CD14-positive monocyte (primary cell): Measurements from ENCODE around the gene OR2T27. TPM values are rescaled to one million over a fixed set of nuclear protein-coding genes. Genes with fewer than 3 reads are reported as not detected.

Experiments
- DNase-seq, 3 donors: peaks; one replicate each; pipeline ENCODE4 v3.0.0-alpha.2; 2011 to 2022
- H2AFZ ChIP-seq: 2 replicates; pipeline ENCODE4 v1.6.0; 2012; ENCODE audit warnings: mild to moderate bottlenecking, low read depth, low read length, inconsistent platforms; ENCODE audit not compliant: insufficient read depth, poor library complexity, severe bottlenecking
- H3K27ac ChIP-seq, 2 donors: 1 replicate in 1 of 2; 2 replicates in 1 of 2; pipeline ENCODE4 v1.5.1; 2012 to 2013; ENCODE audit warnings: low read length in 2 of 2, control low read depth in 1 of 2, inconsistent platforms in 1 of 2, low read depth in 1 of 2, mild to moderate bottlenecking in 1 of 2
- H3K27me3 ChIP-seq, 2 donors: one replicate each; pipeline versions ENCODE4 v1.6.0 to v1.6.1; 2011 to 2013; ENCODE audit warnings: low read length in 2 of 2; ENCODE audit not compliant: control insufficient read depth in 2 of 2, insufficient read depth in 2 of 2
- H3K36me3 ChIP-seq, 2 donors: replicated peaks in 1 of 2; 1 replicate in 1 of 2; 2 replicates in 1 of 2; pipeline versions ENCODE4 v1.5.1 to v1.6.1; 2012 to 2013; ENCODE audit warnings: low read length in 2 of 2, control low read depth in 1 of 2, inconsistent platforms in 1 of 2, mild to moderate bottlenecking in 1 of 2; ENCODE audit not compliant: insufficient read depth in 2 of 2, control insufficient read depth in 1 of 2
- H3K4me1 ChIP-seq, 2 donors: 1 replicate in 1 of 2; 2 replicates in 1 of 2; pipeline versions ENCODE4 v1.5.1 to v1.6.1; 2012 to 2013; ENCODE audit warnings: low read length in 2 of 2, control low read depth in 1 of 2, inconsistent platforms in 1 of 2, mild to moderate bottlenecking in 1 of 2, moderate library complexity in 1 of 2; ENCODE audit not compliant: insufficient read depth in 2 of 2, control insufficient read depth in 1 of 2
- H3K4me2 ChIP-seq: replicated peaks from 2 replicates; pipeline ENCODE3; 2012; ENCODE audit warnings: low read length, moderate library complexity, mild to moderate bottlenecking; ENCODE audit not compliant: poor library complexity, severe bottlenecking; ENCODE audit errors: extremely low read depth
- H3K4me3 ChIP-seq, 3 experiments: fragments of 200-600 bp in 1 of 3; sonication (generic) in 1 of 3; replicated peaks in 1 of 3; 1 replicate in 2 of 3; 2 replicates in 1 of 3; pipeline ENCODE4 v1.5.1; 2011 to 2013; ENCODE audit warnings: low read length in 3 of 3, mild to moderate bottlenecking in 3 of 3, control low read depth in 2 of 3, low read depth in 2 of 3, inconsistent platforms in 1 of 3, moderate library complexity in 1 of 3
- H3K79me2 ChIP-seq: 2 replicates; pipeline ENCODE4 v1.6.0; 2012; ENCODE audit warnings: mild to moderate bottlenecking, control low read depth, inconsistent platforms, low read length, moderate library complexity; ENCODE audit not compliant: insufficient read depth
- H3K9ac ChIP-seq: 2 replicates; pipeline ENCODE4 v1.6.0; 2017; ENCODE audit warnings: low read length, mild to moderate bottlenecking; ENCODE audit not compliant: insufficient read depth, poor library complexity, severe bottlenecking
- H3K9me3 ChIP-seq, 2 donors: replicated peaks in 1 of 2; 1 replicate in 1 of 2; 2 replicates in 1 of 2; pipeline versions ENCODE4 v1.5.1 to v1.6.1; 2012 to 2013; ENCODE audit warnings: low read length in 2 of 2, control low read depth in 1 of 2; ENCODE audit not compliant: control insufficient read depth in 1 of 2, insufficient read depth in 1 of 2
- H4K20me1 ChIP-seq: 2 replicates; pipeline ENCODE4 v1.6.0; 2012; ENCODE audit warnings: mild to moderate bottlenecking, low read length, control low read depth, moderate library complexity; ENCODE audit not compliant: insufficient read depth
- H3K27ac Mint-ChIP-seq, 7 donors: one replicate each; pipeline ENCODE4 v1.8.0; 2020; ENCODE audit warnings: mild to moderate bottlenecking in 7 of 7, mixed read lengths in 7 of 7, moderate library complexity in 6 of 7, inconsistent platforms in 2 of 7
- H3K27me3 Mint-ChIP-seq, 3 donors: one replicate each; pipeline ENCODE4 v1.8.0; 2021 to 2022; ENCODE audit warnings: low read depth in 3 of 3, mild to moderate bottlenecking in 3 of 3, mixed read lengths in 3 of 3, moderate library complexity in 3 of 3, inconsistent platforms in 1 of 3
- H3K36me3 Mint-ChIP-seq, 2 donors: one replicate each; pipeline ENCODE4 v1.8.0; 2020; ENCODE audit warnings: mixed read lengths in 2 of 2, inconsistent platforms in 1 of 2, mild to moderate bottlenecking in 1 of 2
- H3K4me1 Mint-ChIP-seq: one replicate; pipeline ENCODE4 v1.8.0; 2020; ENCODE audit warnings: mild to moderate bottlenecking, mixed read lengths
- H3K4me3 Mint-ChIP-seq, 2 donors: one replicate each; pipeline ENCODE4 v1.8.0; 2020; ENCODE audit warnings: mild to moderate bottlenecking in 2 of 2, mixed read lengths in 2 of 2, moderate library complexity in 1 of 2
- H3K9me3 Mint-ChIP-seq, 7 donors: one replicate each; pipeline ENCODE4 v1.8.0; 2020 to 2022; ENCODE audit warnings: mixed read lengths in 7 of 7, mild to moderate bottlenecking in 6 of 7, moderate library complexity in 6 of 7, inconsistent platforms in 2 of 7
- WGBS: methylation state at CpG from one replicate; pipeline ENCODE4 v1.1.5; 2013; ENCODE audit warnings: missing lambda C conversion rate; ENCODE audit not compliant: insufficient coverage; 5-methylcytosine and 5-hydroxymethylcytosine counted together
- intact Hi-C, 2 donors: fragments of 100-400 bp; cut with micrococcal nuclease; formaldehyde crosslinking; loops; one replicate each; pipeline versions ENCODE4 v1.15.0 to v1.15.1; 2023
- polyA plus RNA-seq, 3 donors: library from polyadenylated mRNA; depleted of rRNA in 1 of 3; unstranded in 2 of 3; stranded (reverse) in 1 of 3; fragments of 300-500 nt in 2 of 3; fragments of >200 nt in 1 of 3; fragmentation: Illumina TruSeq in 2 of 3; gene quantifications; 1 replicate in 2 of 3; 2 replicates in 1 of 3; pipeline ENCODE4 v1.2.3, GENCODE V29; 2012 to 2021
- TF ChIP-seq, protein P1 (sequence below): fragments of 200-600 bp; IDR thresholded peaks from one replicate; pipeline ENCODE4 v1.8.0; 2022; ENCODE audit warnings: antibody characterized with exemption, mild to moderate bottlenecking

The OR2T27 gene
- polyA plus RNA-seq, 3 donors: not detected

DNA sequence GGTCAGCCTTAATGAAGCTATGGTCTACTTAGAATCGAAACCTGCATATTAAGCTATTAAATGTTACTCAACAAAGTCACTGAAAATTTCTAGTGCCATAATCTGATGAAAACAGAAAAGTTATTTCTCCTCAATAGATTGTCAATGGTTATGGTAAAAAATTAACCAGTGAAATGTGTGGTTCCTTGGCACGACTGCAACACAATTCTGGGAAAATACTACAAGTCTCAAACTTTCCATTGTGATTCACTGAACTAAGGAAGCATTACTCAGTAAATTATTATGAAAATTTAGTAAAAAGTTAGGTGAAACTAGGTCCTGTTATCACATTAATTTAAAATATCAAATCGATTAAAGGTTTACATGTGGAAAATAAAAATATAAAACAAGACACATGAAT, 45.0 kb downstream of the OR2T27 start:
- Histone ChIP-seq H4K20me1 (no peaks in the 10 kb centered on the region), H3K79me2 (no peaks in the 10 kb centered on the region), H3K27ac (no peak overlapping the region), H3K4me1 (no peaks in the 10 kb centered on the region), H3K9me3 (no peaks in the 10 kb centered on the region), H3K4me2 (no peak overlapping the region), H3K4me3 (no peak overlapping the region), H3K9ac (no peak overlapping the region), H3K27me3 (no peaks in the 10 kb centered on the region), H3K36me3 (no peaks in the 10 kb centered on the region), H2AFZ (no peak overlapping the region)
- Mint-ChIP-seq H3K4me3 (no peak overlapping the region), H3K27me3 (peaks cover 0 to 4% (median 1%) of the 10 kb centered on the region in 3 donors), H3K27ac (no peak overlapping the region), H3K36me3 (no peaks in the 10 kb centered on the region), H3K9me3 (no peaks in the 10 kb centered on the region), H3K4me1 (peaks cover 2% of the 10 kb centered on the region)
- WGBS: no CpG with 5 or more reads among the region's 3 CpGs
- TF ChIP-seq, protein P1, sequence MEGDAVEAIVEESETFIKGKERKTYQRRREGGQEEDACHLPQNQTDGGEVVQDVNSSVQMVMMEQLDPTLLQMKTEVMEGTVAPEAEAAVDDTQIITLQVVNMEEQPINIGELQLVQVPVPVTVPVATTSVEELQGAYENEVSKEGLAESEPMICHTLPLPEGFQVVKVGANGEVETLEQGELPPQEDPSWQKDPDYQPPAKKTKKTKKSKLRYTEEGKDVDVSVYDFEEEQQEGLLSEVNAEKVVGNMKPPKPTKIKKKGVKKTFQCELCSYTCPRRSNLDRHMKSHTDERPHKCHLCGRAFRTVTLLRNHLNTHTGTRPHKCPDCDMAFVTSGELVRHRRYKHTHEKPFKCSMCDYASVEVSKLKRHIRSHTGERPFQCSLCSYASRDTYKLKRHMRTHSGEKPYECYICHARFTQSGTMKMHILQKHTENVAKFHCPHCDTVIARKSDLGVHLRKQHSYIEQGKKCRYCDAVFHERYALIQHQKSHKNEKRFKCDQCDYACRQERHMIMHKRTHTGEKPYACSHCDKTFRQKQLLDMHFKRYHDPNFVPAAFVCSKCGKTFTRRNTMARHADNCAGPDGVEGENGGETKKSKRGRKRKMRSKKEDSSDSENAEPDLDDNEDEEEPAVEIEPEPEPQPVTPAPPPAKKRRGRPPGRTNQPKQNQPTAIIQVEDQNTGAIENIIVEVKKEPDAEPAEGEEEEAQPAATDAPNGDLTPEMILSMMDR: no peak
- DNase-seq: no peak
- intact Hi-C loops: no loop called here

Other genes starting within 250 kb of the OR2T27 start
- not detected for gene OR2T2, start 209.9 kb downstream of the OR2T27 start, polyA plus RNA-seq
- gene OR2T3, start 182.2 kb downstream of the OR2T27 start, polyA plus RNA-seq: under 1 TPM in 1 of 3 donors, not detected in 2; 0.08 TPM
- not detected for gene OR2T5, start 166.9 kb downstream of the OR2T27 start, polyA plus RNA-seq
- gene OR2G6, start 147.5 kb downstream of the OR2T27 start, polyA plus RNA-seq: not detected
- gene OR2T29, start 92.8 kb downstream of the OR2T27 start, polyA plus RNA-seq: not detected
- gene OR2T34, start 80.8 kb downstream of the OR2T27 start, polyA plus RNA-seq: not detected
- gene OR2T10, start 57.8 kb downstream of the OR2T27 start, polyA plus RNA-seq: not detected
- gene OR2T11, start 20.4 kb downstream of the OR2T27 start, polyA plus RNA-seq: not detected
- not detected for gene OR2T35, start 10.2 kb downstream of the OR2T27 start, polyA plus RNA-seq
- gene OR14I1, start 47.2 kb upstream of the OR2T27 start, polyA plus RNA-seq: not detected
- under 1 TPM in 1 of 3 donors, not detected in 2; 0.17 TPM for gene LYPD8, start 100.2 kb upstream of the OR2T27 start, polyA plus RNA-seq
- 10 to 100 TPM in 1 of 3 donors, 1 to 10 TPM in 2; 4.0 to 15.7 (median 4.3) TPM for gene SH3BP5L, start 170.4 kb upstream of the OR2T27 start, polyA plus RNA-seq
- gene ZNF672, start 182.7 kb upstream of the OR2T27 start, polyA plus RNA-seq: 10 to 100 TPM; 21.2 to 23.9 (median 23.4) TPM
- 10 to 100 TPM in 1 of 3 donors, 1 to 10 TPM in 2; 2.2 to 59.0 (median 2.4) TPM for gene ZNF692, start 203.6 kb upstream of the OR2T27 start, polyA plus RNA-seq